ENCODE measurements around the gene MARCO.

The MARCO gene

DNA sequence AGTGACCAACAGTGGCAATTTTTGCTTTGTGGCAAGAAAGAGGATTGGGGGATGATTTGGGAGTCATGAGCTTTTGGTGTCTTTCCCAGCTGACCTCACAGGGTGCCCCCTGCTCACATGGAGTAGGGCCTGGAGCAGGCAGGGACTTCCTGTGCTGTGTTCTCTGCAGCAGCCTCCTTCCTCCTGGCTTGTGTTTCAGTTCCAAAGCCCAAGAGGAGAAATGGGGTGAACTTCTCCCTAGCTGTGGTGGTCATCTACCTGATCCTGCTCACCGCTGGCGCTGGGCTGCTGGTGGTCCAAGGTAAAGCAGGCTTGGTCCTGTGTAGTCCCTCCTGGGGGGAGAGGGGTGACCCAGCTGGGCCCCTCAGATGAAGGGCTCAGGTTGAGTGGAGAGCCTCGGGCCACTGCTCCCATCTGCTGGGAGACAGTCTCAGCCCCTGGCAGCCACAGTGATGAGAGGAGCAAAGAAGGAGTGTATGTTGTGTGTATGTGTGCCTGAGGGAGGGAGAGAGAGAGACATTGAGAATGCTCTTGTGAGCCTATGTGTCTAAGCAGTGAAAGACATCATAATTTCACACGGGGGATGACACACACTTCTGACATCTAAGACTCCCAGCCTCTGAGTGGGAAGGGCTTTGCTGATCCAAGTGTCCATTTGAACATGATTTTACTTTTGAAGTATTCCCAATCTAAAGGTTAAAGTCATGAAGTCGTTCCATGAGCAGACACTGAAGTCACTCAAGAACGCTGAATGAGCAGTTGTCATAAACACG is 27.2 kb downstream of the MARCO start:
- Histone ChIP-seq H3K79me2 (ENCODE audit: insufficient read depth, low read length) (no peaks in the 10 kb centered on the region), H3K9ac (ENCODE audit: low read length) (no peak overlapping the region), H3K36me3 (ENCODE audit: insufficient read depth, low read length) (no peaks in the 10 kb centered on the region), H3K9me3 (ENCODE audit: low read length) (no peaks in the 10 kb centered on the region), H3K27me3 (ENCODE audit: insufficient read depth, low read length) (no peaks in the 10 kb centered on the region), H3K4me2 (ENCODE audit: low read length) (no peak overlapping the region), H2AFZ (ENCODE audit: low read length) (no peak overlapping the region), H3K9me2 (ENCODE audit: low read depth, low read length) (no peaks in the 10 kb centered on the region), H3K4me1 (ENCODE audit: insufficient read depth, low read length, severe bottlenecking) (no peaks in the 10 kb centered on the region), H4K20me1 (ENCODE audit: insufficient read depth, low read length) (no peaks in the 10 kb centered on the region), H3F3A (ENCODE audit: insufficient read depth, low read length) (no peaks in the 10 kb centered on the region), H3K4me3 (ENCODE audit: low read depth, low read length, poor library complexity, severe bottlenecking) (no peak overlapping the region), H3K27ac (ENCODE audit: low read depth, low read length, poor library complexity, severe bottlenecking) (no peak overlapping the region)
- TF ChIP-seq, protein P1, sequence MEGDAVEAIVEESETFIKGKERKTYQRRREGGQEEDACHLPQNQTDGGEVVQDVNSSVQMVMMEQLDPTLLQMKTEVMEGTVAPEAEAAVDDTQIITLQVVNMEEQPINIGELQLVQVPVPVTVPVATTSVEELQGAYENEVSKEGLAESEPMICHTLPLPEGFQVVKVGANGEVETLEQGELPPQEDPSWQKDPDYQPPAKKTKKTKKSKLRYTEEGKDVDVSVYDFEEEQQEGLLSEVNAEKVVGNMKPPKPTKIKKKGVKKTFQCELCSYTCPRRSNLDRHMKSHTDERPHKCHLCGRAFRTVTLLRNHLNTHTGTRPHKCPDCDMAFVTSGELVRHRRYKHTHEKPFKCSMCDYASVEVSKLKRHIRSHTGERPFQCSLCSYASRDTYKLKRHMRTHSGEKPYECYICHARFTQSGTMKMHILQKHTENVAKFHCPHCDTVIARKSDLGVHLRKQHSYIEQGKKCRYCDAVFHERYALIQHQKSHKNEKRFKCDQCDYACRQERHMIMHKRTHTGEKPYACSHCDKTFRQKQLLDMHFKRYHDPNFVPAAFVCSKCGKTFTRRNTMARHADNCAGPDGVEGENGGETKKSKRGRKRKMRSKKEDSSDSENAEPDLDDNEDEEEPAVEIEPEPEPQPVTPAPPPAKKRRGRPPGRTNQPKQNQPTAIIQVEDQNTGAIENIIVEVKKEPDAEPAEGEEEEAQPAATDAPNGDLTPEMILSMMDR (IDR thresholded peaks at IDR 0.05; ENCODE audit: low read length): no peak

DNA sequence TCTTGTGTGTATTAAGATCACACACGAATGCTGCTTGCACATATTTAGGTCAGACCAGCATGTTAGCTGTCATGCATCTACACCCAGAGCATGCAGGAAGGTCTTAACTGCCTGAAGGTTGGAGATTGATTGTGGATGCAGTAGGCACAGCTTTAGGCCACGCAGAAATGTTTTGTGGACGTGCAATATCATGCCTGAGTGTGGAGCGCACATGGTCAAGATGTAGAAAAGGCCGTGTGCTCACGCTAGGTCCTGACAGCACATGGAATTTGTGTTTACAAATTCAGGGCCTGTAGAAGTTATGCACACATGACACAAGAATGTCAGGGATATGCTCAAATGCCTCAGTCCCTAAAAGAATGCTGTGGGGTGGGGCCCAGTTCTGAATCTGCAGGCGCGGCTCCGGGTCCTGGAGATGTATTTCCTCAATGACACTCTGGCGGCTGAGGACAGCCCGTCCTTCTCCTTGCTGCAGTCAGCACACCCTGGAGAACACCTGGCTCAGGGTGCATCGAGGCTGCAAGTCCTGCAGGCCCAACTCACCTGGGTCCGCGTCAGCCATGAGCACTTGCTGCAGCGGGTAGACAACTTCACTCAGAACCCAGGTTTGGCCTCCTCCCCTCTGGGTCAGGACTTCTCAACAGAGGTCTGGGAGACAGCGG is 27.9 kb downstream of the MARCO start:
- H3F3A ChIP-seq (ENCODE audit: insufficient read depth, low read length): no peaks in the 10 kb centered on the region
- no peak overlapping the region for H3K4me2 ChIP-seq (ENCODE audit: low read length)
- no peaks in the 10 kb centered on the region for H3K27me3 ChIP-seq (ENCODE audit: insufficient read depth, low read length)
- no peak overlapping the region for H3K9ac ChIP-seq (ENCODE audit: low read length)
- H2AFZ ChIP-seq (ENCODE audit: low read length): no peak overlapping the region
- no peaks in the 10 kb centered on the region for H3K36me3 ChIP-seq (ENCODE audit: insufficient read depth, low read length)
- no peak for TF ChIP-seq EZH2 (IDR thresholded peaks at IDR 0.05; ENCODE audit: borderline replicate concordance, low read length)
- H3K4me1 ChIP-seq (ENCODE audit: insufficient read depth, low read length, severe bottlenecking): no peaks in the 10 kb centered on the region
- no peaks in the 10 kb centered on the region for H3K9me3 ChIP-seq (ENCODE audit: low read length)
- H3K4me3 ChIP-seq (ENCODE audit: low read depth, low read length, poor library complexity, severe bottlenecking): no peak overlapping the region
- no peaks in the 10 kb centered on the region for H3K79me2 ChIP-seq (ENCODE audit: insufficient read depth, low read length)
- no peak overlapping the region for H3K27ac ChIP-seq (ENCODE audit: low read depth, low read length, poor library complexity, severe bottlenecking)
- no peaks in the 10 kb centered on the region for H3K9me2 ChIP-seq (ENCODE audit: low read depth, low read length)
- no peaks in the 10 kb centered on the region for H4K20me1 ChIP-seq (ENCODE audit: insufficient read depth, low read length)

DNA sequence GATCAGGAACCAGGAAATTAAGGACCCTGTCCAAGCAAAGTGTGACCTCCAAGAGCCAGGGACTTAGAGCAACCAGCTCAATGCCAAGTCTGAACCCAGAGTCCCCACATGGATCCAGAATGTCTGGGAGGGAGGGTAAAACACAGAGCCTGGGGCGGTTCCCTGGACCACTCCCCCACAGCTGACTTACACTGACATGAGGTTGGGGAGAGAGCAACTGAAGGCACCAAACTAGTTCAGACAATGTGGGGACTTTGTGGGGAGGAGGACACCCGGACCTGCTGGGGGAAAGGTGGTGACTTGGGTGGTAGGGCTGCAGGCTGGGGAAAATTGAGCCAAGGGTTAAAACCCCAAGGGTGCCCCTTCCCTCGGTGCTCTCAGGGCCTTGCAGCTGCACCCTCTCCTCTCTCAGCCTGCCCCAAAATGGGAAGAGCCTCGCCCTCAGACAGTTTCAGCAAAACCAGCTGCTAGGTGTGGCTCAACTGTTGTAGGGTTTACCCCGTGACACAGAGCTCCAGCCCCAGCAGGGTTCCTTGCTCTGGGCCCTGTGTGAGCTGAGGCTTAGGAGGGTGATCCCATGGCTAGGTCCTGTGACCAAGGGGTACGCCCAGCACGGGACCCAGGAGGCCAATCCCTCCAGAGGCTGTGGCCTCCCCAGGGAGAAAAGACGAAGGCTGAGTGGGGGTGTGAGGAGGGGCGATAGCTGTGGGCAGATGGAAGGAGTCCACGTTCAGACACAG is 28.6 kb downstream of the MARCO start:
- Histone ChIP-seq H3K4me2 (ENCODE audit: low read length) (no peak overlapping the region), H3K9me2 (ENCODE audit: low read depth, low read length) (no peaks in the 10 kb centered on the region), H3K79me2 (ENCODE audit: insufficient read depth, low read length) (no peaks in the 10 kb centered on the region), H4K20me1 (ENCODE audit: insufficient read depth, low read length) (no peaks in the 10 kb centered on the region), H3K4me3 (ENCODE audit: low read depth, low read length, poor library complexity, severe bottlenecking) (no peak overlapping the region), H3K27ac (ENCODE audit: low read depth, low read length, poor library complexity, severe bottlenecking) (no peak overlapping the region), H3K9ac (ENCODE audit: low read length) (no peak overlapping the region), H3F3A (ENCODE audit: insufficient read depth, low read length) (no peaks in the 10 kb centered on the region), H3K4me1 (ENCODE audit: insufficient read depth, low read length, severe bottlenecking) (no peaks in the 10 kb centered on the region), H3K36me3 (ENCODE audit: insufficient read depth, low read length) (no peaks in the 10 kb centered on the region), H3K27me3 (ENCODE audit: insufficient read depth, low read length) (no peaks in the 10 kb centered on the region), H3K9me3 (ENCODE audit: low read length) (no peaks in the 10 kb centered on the region), H2AFZ (ENCODE audit: low read length) (no peak overlapping the region)
- TF ChIP-seq, protein P1 (IDR thresholded peaks at IDR 0.05; ENCODE audit: low read length): no peak
- TF ChIP-seq EZH2 (IDR thresholded peaks at IDR 0.05; ENCODE audit: borderline replicate concordance, low read length): no peak

All from OCI-LY1 (cell line).